Tibial nerve (tissue), 4 donors: ENCODE data around the gene ECSIT. TPM values are rescaled to one million over a fixed set of nuclear protein-coding genes. Genes with fewer than 3 reads are reported as not detected.

Experiments
- DNase-seq, 2 donors: peaks; one replicate each; pipeline ENCODE4 v3.0.0-alpha.2; 2019; ENCODE audit warnings: low spot score in 2 of 2
- H3K27ac ChIP-seq, 4 donors: fragments of 200-600 bp; sonication (generic) in 3 of 4; one replicate each; pipeline ENCODE4 v1.5.1; 2017 to 2019; ENCODE audit warnings: mild to moderate bottlenecking in 1 of 4
- H3K27me3 ChIP-seq, 2 donors: fragments of 200-600 bp; sonication (generic) in 1 of 2; one replicate each; pipeline versions ENCODE4 v1.5.1 to v1.6.0; 2017 to 2019
- H3K36me3 ChIP-seq, 3 donors: fragments of 200-600 bp; sonication (generic); one replicate each; pipeline ENCODE4 v1.5.1; 2018 to 2019
- H3K4me1 ChIP-seq, 4 donors: fragments of 200-600 bp; sonication (generic) in 3 of 4; one replicate each; pipeline ENCODE4 v1.5.1; 2017 to 2019
- H3K4me3 ChIP-seq, 4 donors: fragments of 200-600 bp; sonication (generic) in 3 of 4; one replicate each; pipeline ENCODE4 v1.5.1; 2017 to 2019; ENCODE audit warnings: mild to moderate bottlenecking in 1 of 4, moderate library complexity in 1 of 4
- H3K9me3 ChIP-seq, 4 donors: fragments of 200-600 bp; sonication (generic) in 3 of 4; one replicate each; pipeline ENCODE4 v1.5.1; 2017 to 2019
- CTCF ChIP-seq, 5 experiments: fragments of 200-600 bp in 3 of 5; fragments of 450-650 bp in 2 of 5; sonication (generic) in 3 of 5; IDR thresholded peaks; one replicate each; pipeline ENCODE4 v1.5.1; 2016 to 2019; ENCODE audit warnings: antibody characterized with exemption in 5 of 5, mild to moderate bottlenecking in 3 of 5, moderate library complexity in 2 of 5
- EP300 ChIP-seq, 2 donors: sonication (generic); formaldehyde crosslinking; IDR thresholded peaks; one replicate each; pipeline ENCODE4 v1.6.1; 2017; ENCODE audit warnings: antibody characterized with exemption in 2 of 2, mild to moderate bottlenecking in 1 of 2
- POLR2A ChIP-seq, 2 donors: fragments of 450-650 bp; IDR thresholded peaks; one replicate each; pipeline ENCODE4 v1.6.1; 2017; ENCODE audit warnings: antibody characterized with exemption in 2 of 2, mild to moderate bottlenecking in 2 of 2, moderate library complexity in 2 of 2
- WGBS, 2 donors: methylation state at CpG; one replicate each; pipeline ENCODE4 v1.1.5; 2018; 5-methylcytosine and 5-hydroxymethylcytosine counted together
- total RNA-seq, 4 donors: library from RNA; depleted of rRNA; stranded (reverse); fragments of >200 nt; gene quantifications; one replicate each; pipeline ENCODE4 v1.1.0, GENCODE V29; 2016

ECSIT gene
- total RNA-seq, 4 donors from 2014 or later: 45.2 to 81.6 (median 58.4) TPM

- Histone ChIP-seq H3K9me3 (no peaks in the 10 kb centered on the region), H3K4me3 (no peak overlapping the region), H3K36me3 (peaks cover 0 to 7% (median 0%) of the 10 kb centered on the region in 3 donors), H3K4me1 (peaks cover 0 to 38% (median 13%) of the 10 kb centered on the region in 4 donors), H3K27ac (no peak overlapping the region), H3K27me3 (no peaks in the 10 kb centered on the region)
- DNase-seq: peak in 1 of 2 donors; percentile 23
- 23 to 24% methylated on average over 7 to 9 of the region's 9 CpGs for WGBS, 2 donors
- TF ChIP-seq EP300 (IDR thresholded peaks at IDR 0.05) (peak in 1 of 2 donors; percentile 6), CTCF (IDR thresholded peaks at IDR 0.05) (no peak), POLR2A (IDR thresholded peaks at IDR 0.05) (no peak)
Measured at GRCh38 chr19:11530432-11530831, 1.5 kb upstream of the ECSIT start.

GRCh38 chr19:11519138-11519537 lies 9.8 kb downstream of the ECSIT start:
- Histone ChIP-seq H3K36me3 (peaks cover 0 to 80% (median 6%) of the 10 kb centered on the region in 3 donors), H3K27me3 (no peaks in the 10 kb centered on the region), H3K4me1 (no peaks in the 10 kb centered on the region), H3K9me3 (no peaks in the 10 kb centered on the region), H3K27ac (no peak overlapping the region), H3K4me3 (no peak overlapping the region)
- TF ChIP-seq EP300 (IDR thresholded peaks at IDR 0.05): no peak
- no peak for TF ChIP-seq CTCF (IDR thresholded peaks at IDR 0.05)
- no peak for TF ChIP-seq POLR2A (IDR thresholded peaks at IDR 0.05)
- DNase-seq: no peak
- WGBS, 2 donors: 92 to 98% methylated on average over 7 to 9 of the region's 9 CpGs

- no peak for DNase-seq
- 96 to 97% methylated on average over 14 to 20 of the region's 20 CpGs for WGBS, 2 donors
- H3K4me3 ChIP-seq: no peak overlapping the region
- H3K9me3 ChIP-seq: no peaks in the 10 kb centered on the region
- H3K27me3 ChIP-seq: no peaks in the 10 kb centered on the region
- H3K27ac ChIP-seq: no peak overlapping the region
- TF ChIP-seq POLR2A (IDR thresholded peaks at IDR 0.05): no peak
- TF ChIP-seq CTCF (IDR thresholded peaks at IDR 0.05): no peak
- no peak for TF ChIP-seq EP300 (IDR thresholded peaks at IDR 0.05)
- H3K4me1 ChIP-seq: no peaks in the 10 kb centered on the region
- H3K36me3 ChIP-seq: peaks cover 0 to 91% (median 9%) of the 10 kb centered on the region in 3 donors
Measured at GRCh38 chr19:11513946-11514345, 15.0 kb downstream of the ECSIT start.

GRCh38 chr19:11510444-11510843 lies 18.5 kb downstream of the ECSIT start:
- Histone ChIP-seq H3K9me3 (no peaks in the 10 kb centered on the region), H3K4me1 (peaks cover 0 to 10% (median 6%) of the 10 kb centered on the region in 4 donors), H3K4me3 (no peak overlapping the region), H3K36me3 (peaks cover 0 to 58% (median 4%) of the 10 kb centered on the region in 3 donors), H3K27ac (no peak overlapping the region), H3K27me3 (no peaks in the 10 kb centered on the region)
- TF ChIP-seq POLR2A (IDR thresholded peaks at IDR 0.05) (no peak), CTCF (IDR thresholded peaks at IDR 0.05) (no peak)
- no peak for DNase-seq
- WGBS, 2 donors: 93 to 95% methylated on average over 8 of the region's 8 CpGs

- H3K4me1 ChIP-seq: peaks cover 0 to 15% (median 7%) of the 10 kb centered on the region in 4 donors
- no peak overlapping the region for H3K4me3 ChIP-seq
- H3K27ac ChIP-seq: no peak overlapping the region
- peaks cover 0 to 36% (median 0%) of the 10 kb centered on the region in 3 donors for H3K36me3 ChIP-seq
- WGBS, 2 donors: 90 to 91% methylated on average over 17 of the region's 18 CpGs
- no peaks in the 10 kb centered on the region for H3K27me3 ChIP-seq
- no peak for TF ChIP-seq CTCF (IDR thresholded peaks at IDR 0.05)
- TF ChIP-seq EP300 (IDR thresholded peaks at IDR 0.05): no peak
- TF ChIP-seq POLR2A (IDR thresholded peaks at IDR 0.05): no peak
- no peaks in the 10 kb centered on the region for H3K9me3 ChIP-seq
- DNase-seq: no peak
Measured at GRCh38 chr19:11507370-11508078, 21.4 kb downstream of the ECSIT start.
